T-helper 2 cell (primary cell): ENCODE results near the gene TLR5.
A peak's percentile ranks its signal among the peaks of the same experiment; 100 is the strongest.

ENCODE experiments used
- DNase-seq, 5 experiments: peaks; one replicate each; pipeline versions ENCODE4 v3.0.0 to v3.0.0-alpha.2; 2012 to 2022

TLR5 gene

DNA sequence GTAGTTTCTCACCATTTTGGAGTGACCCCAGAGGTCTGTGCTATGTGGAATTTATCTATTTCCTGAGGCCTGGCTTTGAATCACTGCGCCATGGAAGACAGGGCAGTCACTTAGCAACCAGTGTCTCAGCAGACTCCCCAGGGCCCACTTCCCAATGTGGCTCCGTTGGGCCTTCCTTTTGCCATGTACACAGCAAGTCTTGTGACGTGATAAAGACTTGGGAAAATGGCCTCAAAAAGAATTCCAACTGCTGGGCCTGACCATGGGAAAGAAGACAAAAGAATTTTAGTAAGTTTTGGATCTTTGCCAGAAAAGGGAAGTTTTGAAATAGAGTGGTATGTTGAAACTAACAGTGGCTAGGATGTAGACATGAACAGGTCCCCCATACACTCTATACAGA is 36.2 kb downstream of the TLR5 start:
- DNase-seq = no peak

DNA sequence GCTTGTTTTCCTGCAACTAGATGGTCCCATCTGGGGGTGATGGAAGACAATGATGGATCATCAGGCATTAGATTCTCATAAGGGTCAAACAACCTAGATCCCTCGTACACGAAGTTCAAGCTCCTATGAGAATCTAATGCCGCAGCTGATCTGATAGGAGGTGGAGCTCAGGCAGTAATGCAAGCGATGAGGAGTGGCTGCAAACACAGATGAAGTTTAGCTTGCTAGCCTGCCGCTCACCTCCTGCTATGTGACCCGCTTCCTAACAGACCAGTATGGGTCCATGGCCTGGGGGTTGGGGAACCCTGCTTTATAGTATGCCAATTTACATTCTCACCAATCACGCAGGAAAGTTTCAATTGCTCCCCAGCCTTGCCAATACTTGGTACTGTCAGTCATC is 37.5 kb downstream of the TLR5 start:
- DNase-seq = no peak

DNA sequence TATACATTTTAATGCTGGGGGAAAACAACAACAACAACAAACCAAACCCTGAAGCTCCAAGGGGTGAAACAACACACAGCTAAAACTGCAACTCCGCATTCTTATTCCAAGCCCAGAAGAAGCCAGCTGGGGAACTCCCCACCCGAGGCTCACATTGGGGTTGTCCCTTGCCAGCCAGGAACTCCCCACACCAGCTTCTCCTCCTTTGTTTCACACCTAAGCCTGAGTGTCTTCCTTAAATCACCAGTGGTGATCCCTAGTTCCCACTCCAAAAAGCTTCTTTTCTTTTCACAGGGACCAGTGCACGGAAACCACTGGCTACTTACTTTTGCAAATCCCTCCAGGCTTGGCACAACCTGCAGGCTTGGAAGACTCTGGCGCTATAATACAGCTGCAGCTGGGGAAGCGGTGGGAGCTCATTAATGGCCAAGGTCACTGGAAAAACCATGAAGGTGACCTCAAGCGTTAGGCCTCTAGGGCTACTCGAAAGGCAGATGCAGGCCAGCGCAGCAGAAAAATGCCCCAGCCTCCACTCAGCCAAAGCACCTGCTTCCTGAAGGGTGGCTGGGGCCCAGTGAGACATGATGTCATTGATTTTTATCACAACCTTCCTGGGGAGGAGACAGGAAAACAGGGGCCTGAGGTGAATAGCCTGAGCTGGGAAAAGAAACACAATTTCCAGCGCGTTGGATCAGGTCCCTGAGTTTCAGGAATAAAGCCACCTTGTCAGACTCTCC is 40.1 kb downstream of the TLR5 start:
- DNase-seq = no peak

DNA sequence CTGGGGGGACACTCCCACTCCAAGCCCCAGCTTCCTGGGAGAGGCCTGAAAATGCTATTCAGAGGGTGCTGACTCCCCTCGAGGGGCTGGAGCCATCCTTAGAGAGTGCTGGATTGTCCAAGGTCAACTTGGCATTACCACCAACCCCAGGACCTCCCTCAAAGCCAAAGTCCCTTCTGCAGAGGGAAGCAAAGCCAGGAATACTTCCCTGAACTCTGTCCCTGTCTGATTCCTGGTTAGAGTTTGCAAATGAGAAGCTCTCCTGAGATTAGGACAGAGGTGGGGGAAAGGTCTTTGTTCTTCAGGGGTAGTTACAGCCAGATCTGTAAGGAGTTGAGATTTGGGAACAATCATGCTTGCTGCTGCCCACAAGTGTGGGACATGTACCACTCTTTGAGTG is 45.3 kb downstream of the TLR5 start:
- no peak for DNase-seq

DNA sequence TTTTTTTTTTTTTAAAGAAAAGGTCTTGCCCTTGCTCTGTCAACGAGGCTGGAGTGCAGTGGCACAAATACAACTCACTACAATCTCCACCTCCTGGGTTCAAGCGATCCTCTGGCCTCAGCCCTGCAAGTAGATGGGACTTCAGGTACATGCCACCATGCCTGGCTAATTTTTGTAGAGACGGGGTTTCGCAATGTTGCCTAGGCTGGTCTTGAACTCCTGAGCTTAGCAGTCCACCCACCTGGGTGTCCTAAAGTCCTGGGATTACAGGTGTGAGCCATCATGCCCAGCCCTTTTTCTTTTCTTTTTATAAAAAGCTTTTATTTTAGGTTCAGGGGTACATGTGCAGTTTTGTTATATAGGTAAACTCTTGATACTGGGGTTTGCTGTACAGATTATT is 47.2 kb downstream of the TLR5 start:
- DNase-seq = no peak

DNA sequence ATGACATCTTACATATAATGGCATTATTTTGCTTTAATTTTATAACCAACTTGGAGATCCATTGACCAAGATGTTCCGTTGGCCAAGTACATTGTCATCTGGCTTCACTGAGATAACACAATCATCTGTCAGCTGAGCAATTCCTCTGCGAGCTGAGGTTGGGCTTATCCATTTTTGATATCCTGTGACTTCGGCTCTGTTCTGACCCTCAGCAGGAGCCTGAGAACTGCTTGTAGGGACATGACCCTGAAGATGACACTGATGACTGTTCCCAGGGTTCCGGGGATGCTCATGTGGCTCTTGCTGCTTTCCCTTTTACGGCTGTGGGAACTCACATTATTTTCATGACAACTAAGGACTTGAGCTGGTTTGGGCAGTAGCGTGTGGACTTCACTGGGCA is 51.2 kb downstream of the TLR5 start:
- no peak for DNase-seq

DNA sequence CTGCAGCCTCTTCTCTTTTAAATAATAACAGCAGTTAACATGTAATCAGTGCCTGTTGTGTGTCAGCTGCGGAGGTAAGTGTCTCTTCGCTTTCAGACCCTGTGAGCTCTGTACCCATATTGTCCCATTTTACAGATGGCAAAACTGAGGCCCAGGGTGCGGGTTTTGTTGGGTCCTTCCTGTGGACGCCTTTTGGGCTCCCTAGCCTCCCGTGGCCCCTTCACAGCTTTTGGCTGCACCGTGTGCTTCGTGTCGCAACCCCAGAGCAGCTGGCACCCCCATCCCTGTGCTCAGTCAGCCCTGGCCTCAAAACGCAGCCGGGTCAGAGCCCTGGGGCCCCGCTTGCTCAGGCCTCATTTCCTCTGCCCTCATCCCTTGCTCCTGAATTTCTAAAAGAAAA is 53.8 kb downstream of the TLR5 start:
- no peak for DNase-seq

DNA sequence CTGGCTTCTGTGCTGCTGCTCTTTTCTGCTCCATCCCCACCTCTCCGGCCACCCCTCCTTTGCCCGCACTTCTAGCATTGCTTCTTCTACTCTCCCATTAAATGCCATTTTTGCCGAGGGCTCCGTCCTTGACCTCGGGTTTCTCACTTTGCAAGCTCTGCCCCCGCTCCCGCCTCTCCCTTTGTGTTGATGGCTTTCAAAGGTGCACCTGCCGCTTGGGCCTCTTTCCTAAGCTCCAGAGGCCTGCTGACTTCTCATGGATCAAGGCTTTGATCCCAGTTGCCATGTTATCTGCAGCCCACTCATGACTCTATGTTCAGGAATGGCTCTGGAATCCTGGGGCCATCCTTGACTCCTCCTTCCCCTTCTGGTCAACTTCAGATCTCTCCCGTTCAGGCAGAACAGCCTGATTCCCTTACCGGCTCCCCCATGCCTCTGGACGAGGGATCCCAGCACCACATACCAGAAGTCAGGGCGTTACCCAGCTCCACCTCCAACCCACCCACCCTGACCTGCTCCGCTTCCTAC is 54.3 kb downstream of the TLR5 start:
- DNase-seq = no peak

DNA sequence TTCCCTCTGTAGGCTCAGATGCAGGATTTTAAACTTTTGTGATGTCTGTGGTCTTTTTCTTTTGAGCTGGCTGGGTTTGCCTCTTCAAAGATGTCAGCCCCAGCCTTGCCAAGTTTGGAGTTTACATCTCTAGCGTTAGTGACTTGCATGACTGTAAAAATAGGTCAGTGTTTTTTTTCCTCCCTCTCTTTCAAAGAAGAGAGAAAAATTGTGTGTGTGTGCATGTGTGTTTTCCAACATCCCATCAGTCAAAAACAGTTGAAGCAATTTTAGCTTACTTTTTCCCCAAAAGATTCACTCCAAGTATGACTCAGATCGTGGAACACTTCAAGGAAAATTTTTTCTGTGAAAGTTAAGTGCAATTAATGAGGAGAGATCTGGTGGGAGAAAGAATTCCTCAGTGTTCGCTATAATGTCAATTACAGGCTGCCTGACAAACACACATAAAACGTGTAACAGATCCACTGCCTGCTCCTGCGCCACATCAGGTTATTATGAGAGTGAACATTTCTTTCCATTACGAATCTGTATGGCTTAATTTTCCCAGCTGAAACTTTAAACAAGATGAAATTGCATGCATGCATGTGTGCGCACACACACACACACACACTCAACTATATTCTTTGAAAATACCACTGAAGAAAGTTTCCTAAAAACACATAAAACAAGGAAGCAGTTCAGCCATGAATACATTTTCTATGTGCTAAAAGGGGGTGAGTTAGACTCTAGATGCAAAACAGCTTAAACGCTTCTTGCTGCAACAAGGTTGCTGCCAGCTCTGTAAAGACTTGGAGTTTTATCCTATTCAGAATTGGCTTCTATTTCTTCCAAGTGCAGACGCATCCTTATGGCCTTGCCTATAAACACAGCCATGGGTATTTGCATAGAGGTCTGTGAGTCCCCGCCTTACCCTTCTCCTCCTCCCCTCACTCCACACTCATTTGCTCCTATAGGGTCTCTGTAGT is 55.5 kb downstream of the TLR5 start:
- DNase-seq = no peak

DNA sequence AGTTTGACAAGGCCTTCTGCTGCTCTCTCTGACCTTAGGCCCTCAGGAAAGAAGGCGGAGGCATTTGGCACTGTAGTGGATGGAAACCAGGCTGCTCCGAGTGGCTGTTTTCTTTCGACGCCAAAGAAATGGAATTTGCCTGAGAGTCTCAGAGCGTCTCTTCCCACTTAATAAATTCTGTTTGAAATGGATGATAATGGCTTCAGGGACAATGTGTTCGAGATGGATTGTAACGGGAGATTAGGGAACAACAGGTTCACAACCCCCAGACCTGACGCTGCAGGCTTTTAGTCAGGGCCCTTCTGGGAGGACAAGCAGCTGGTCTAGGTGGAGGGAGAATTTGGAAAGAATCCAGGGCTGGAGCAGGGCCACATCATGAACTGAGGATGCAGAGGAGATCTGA is 58.6 kb downstream of the TLR5 start:
- DNase-seq = no peak

DNA sequence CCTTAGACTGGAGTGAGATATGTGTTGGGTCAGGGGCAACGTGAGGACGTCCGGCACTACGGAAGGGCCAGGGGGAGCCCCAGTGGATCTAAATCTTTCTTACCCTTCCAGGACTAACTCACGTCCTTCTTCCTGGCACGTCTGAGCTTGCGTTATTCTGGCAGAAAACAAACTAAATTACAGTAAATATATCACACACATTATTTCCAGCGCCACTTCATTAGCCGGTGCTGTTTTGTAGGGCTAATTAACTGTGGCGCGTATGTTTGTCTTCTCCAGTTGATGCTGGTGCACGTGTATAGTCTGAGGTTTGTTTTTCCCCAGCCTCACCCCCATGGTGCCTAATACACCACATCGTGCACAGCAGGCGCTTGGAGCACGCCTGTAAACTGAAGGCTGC is 59.2 kb downstream of the TLR5 start:
- no peak for DNase-seq

DNA sequence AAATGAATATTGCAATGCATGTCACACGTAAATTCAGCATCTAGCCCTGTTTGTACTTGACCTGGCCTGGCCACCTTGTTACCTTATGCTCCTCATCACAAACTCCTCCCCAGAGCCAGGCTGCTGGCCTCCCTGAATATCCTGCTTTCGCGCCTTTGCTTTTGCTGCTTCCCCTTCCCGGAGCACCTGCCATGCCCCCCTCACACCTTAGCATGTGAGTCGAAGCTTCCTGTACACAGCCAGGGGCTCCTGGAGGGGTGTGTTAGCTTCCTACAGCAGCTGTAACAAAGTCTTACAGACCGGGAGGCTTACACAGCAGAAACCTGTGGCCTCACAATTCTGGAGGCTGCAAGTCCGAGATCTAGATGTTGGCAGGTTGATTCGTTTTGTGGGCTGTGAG is 60.1 kb downstream of the TLR5 start:
- no peak for DNase-seq

DNA sequence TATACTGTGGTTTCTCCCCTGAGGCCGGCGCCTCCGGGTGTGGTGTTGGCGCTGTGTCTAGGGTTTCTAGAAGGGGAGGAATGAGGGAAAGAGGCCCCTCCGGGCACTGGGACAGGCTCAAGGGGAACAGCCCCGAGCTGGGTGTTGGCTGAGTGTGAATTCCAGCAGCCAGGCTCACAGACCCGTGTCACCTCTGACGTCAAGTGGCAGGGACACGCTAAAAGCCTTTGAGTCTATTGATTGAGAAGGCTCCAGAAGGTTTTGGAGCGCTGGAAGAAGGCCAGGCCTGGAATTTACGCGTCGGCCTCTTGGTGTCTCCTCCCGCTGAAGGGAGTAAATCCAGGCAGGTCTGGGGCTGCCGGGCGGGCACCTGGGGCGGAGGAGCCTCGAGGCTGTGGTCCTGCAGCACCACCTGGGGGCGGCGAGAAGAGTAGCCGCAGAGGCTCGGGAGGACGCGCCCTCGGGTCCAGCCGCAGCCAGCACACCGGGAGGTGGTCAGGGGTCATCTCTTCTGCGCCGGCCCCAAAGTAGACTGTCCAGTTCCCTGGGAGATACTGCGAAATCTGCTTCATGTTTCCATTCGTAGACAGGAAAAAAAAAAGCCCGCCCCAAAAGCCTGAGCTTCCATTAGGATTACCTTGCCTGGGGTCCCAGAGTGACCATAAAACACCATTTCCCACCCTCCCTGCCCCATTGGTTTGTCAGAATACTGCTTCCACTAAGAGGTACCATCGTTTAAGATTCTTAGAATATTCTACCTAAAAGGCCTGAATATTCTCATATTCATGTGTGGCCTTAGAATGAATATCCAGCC is 61.7 kb downstream of the TLR5 start:
- DNase-seq = peak; percentile 30 to 75 (median 49)

DNA sequence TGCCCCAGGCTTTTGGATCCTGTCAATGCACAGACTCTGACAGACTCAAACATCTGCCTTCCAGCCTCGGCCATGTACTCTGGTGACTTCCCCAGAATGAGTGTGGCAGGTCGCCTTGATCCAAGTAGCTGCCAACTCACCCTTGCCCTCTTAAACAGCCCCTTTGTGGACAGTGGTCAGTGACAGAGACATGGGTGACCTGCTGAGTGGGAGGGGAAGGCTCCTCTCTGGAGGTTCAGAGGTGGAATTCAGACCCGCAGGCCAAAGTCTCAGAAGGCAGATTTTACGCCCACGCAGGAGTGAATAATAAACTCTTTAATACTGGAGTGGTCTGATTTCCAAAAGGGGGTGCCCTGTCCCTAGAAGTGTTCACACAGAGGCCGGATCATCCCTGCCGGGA is 63.5 kb downstream of the TLR5 start:
- no peak for DNase-seq

DNA sequence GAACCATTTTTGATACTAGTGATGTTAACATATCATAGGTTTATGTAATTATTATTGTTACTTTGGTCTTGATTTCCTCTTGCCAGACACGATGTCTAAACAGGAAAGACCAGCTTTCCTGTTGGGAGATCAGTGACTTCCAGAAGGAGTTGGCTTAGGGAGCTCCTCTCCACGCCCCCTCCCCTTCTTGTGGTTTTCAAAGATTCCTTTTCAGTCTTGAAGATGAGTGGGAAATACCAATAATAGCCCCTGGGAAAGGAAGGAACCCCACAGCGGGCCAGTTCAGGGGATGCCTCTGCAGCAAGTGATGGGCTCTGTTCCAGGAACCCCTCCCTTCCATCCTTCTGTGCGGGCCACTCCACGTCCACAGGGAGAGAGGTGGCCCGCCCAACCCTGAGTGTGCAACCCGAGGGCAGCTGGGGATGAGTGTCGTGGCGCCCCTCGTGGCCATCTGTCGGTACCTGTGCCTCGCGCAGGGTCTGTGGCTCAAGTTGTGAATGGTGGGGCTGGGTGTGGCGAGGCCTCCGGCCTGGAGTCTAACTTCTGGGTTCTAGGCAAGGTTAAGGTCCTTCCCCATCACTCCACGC is 65.7 kb downstream of the TLR5 start:
- no peak for DNase-seq

DNA sequence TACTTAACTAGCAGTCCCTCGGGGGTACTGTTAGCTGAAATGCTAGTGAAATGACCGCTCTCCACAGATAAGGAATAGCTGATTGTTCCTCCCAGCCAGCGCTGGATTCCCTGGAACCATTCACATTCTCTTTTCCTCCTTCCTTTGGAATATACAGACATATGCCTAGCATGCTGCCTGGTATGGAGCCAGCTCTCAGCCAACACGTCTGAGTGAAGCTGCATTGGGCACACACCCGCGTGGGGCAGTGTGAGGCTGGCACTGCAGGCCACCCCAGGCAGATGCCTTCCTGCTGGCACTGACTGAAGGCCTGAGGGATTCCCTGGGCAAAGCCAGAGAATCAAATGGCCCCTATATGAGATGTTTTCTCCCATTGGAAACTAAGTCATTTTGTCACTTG is 66.7 kb downstream of the TLR5 start:
- no peak for DNase-seq

DNA sequence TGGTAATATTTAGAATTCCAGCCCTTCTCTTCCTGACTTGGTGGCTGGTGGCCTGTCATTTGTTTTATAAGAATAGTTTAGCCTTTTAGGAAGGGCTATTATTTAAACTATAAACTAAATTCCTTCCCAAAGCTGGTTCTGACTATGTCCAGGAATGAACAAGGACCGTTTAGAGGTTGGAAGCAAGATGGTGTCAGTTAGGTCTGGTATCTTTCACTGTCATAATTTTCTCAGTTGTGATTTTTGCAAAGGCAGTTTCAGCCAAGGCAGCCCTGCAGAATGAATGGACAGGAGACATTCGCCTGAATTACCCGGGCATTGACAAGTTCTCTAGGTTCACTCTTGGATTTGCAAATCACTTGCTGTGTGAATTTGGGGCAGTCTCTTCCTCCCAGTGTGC is 67.2 kb downstream of the TLR5 start:
- no peak for DNase-seq

DNA sequence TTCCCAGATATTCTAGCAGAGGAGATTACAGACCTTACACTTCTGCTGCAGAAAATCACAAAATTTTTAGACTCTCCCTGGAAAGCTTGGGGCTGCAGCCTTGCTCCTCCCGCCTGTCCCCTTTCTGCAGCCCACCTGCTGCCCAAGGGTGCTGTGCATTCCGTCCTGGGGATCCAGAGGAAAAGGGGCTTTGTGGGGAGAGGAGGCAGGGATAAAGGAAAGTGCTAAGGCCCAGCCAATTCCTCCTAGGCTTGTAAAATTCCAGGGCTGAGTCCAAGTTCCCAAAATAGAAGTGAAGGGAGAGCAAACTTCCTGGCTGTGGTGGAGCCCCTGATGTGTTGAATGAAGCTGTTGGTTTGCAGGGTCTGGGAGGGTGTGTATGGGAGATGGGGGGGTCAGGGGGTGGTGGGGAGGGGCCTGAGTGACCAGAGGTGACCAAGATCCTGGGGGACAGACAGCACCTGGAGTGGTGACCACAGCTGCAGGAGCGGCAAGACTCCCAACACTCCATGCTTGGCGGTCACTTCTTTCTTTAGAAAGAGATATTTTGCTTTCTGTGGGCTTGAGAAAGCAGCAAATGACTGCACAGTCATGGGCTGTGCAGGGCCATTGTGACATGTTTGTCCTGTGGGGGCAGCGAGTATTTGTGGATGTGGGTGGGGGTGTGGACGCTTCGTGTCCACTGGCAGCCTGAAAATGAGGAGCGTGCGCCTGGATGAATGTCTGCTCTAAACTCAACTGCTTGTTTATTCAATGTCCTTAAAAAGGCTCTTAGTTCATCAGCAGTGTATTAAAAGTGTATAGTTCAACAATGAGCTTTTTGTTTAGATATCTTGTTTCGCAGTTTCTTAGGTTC is 68.4 kb downstream of the TLR5 start:
- DNase-seq = no peak

DNA sequence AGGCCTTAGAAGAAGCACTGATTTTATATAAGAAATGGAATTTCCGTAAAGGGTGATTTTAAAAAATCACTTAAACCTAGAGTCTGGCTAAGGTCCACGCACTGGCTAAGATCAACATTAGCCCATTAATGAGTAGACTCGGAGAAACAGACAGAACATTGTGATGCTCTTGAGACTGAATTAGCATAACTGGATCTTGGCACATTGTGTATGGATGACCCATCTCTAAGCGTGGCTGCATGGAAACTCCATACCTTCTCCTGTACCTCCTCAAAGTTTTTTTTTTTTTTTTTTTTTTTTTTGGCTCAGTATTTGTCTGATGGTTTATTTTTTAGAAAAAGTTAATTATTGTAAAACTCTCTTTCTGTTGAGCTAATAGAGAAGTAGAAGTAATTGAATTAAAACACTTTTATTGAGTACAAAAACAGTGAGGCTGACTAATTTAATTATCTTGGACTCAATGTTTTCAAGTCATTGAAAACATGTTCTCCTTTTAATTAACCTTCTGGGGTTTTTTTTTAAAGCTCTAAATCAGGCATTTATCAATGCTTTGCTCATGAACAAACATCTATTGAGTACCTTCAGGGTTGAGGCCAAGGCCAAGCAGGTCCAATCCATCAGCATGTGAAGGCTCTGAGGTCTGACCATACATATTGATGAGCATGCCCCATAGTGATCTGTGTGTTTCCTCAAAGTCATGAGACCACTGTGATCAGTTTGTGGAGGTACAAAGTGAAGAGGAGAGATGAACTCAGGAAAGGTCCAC is 74.0 kb downstream of the TLR5 start:
- no peak for DNase-seq

DNA sequence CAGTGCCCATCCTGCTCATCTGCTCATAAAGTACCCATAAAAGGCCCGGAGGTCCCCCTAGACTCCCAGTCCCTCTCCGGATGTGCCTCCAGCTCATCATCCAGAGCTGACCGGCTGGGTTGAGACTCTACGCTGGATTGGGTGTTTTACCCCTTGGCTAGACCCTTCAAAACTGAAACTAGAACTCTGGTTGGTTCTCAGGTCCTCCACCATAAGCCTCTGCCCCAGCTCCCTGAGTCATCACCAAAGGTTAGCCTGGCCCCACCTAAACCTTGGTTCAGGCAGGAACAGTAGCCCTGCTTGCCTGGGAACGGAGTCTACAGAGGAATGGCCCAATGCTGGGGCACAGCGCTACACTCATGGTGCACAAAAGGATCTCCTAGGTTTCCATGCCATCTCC is 75.1 kb downstream of the TLR5 start:
- no peak for DNase-seq

DNA sequence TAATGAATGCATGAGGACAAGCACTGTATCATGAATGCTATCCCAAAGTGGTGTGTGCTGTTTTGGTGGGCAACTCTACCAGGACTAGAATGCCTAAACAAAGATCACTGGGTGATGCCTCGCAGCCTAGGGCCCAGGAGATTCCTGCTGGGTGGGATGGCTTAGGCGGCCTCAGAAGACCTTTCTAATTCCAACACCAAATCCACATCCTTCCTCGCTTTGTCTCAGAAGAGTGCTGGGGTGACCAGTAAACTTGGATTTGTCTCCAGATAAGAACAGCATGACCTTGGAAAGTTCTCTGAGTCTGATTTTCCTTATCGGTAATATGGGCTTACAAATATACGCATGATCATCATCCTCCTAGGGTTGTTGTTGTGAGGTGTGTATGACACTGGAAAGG is 76.6 kb downstream of the TLR5 start:
- no peak for DNase-seq
